Activated naive CD8-positive, alpha-beta T cell (primary cell): ENCODE measurements around the gene POC5.

Experiments used
- H3K27ac Mint-ChIP-seq: one replicate; pipeline ENCODE4 v1.8.0; 2021; ENCODE audit warnings: mixed read lengths
- H3K27me3 Mint-ChIP-seq: one replicate; pipeline ENCODE4 v1.8.0; 2021; ENCODE audit warnings: mixed read lengths
- H3K36me3 Mint-ChIP-seq: one replicate; pipeline ENCODE4 v1.8.0; 2021; ENCODE audit warnings: mixed read lengths
- H3K4me1 Mint-ChIP-seq: one replicate; pipeline ENCODE4 v1.8.0; 2021; ENCODE audit warnings: low read depth, mixed read lengths
- H3K4me3 Mint-ChIP-seq: one replicate; pipeline ENCODE4 v1.8.0; 2021; ENCODE audit warnings: mild to moderate bottlenecking, mixed read lengths
- H3K9me3 Mint-ChIP-seq: one replicate; pipeline ENCODE4 v1.8.0; 2021; ENCODE audit warnings: low read depth, mixed read lengths

The POC5 gene

GRCh38 chr5:75681125-75681830, 36.0 kb downstream of the POC5 start:
- Mint-ChIP-seq H3K36me3 (no peaks in the 10 kb centered on the region), H3K4me1 (peaks cover 12% of the 10 kb centered on the region), H3K9me3 (no peaks in the 10 kb centered on the region), H3K4me3 (no peak overlapping the region), H3K27me3 (no peaks in the 10 kb centered on the region), H3K27ac (no peak overlapping the region)

DNA sequence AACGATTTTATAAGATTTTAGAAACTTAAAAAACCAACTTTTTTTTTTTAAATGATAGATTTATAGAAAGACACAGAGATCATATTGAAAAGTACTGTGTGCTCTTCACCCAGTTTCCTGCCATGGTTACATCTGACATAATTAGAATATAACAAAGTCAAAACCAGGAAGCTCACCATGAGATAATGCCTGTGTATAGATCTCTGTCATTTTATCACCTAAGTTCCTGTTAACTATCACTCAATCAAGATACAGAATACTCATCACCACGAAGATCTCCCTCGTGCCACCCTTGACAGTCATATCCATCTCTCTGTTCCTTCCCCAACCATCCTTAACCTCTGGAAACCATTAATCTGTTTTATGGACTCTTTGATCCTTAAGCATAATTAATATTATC, 39.1 kb downstream of the POC5 start:
- peaks cover 12% of the 10 kb centered on the region for H3K4me1 Mint-ChIP-seq
- H3K9me3 Mint-ChIP-seq: no peaks in the 10 kb centered on the region
- H3K4me3 Mint-ChIP-seq: peak overlapping the region; percentile 47
- H3K27ac Mint-ChIP-seq: peak overlapping the region; percentile 79
- H3K36me3 Mint-ChIP-seq: no peaks in the 10 kb centered on the region
- H3K27me3 Mint-ChIP-seq: no peaks in the 10 kb centered on the region

DNA sequence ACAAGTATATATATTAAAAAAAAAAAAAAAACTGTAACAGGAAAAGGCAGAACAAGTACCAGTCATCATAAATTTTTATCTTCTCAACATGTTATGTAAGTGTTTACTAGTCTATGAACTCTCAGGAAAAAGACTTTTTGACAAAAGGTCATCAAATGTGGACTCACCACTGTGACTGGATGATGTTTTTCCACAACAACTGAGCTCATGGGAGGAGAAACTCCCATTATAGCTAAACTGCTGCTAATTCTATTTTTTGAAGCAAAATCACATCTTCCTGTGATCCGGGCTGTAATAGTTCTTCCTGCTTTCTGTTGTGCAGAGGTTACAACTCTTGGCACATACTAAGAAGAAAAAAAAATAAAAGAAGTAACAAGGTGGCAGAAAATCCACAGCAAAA, 39.6 kb downstream of the POC5 start:
- H3K9me3 Mint-ChIP-seq: no peaks in the 10 kb centered on the region
- no peaks in the 10 kb centered on the region for H3K27me3 Mint-ChIP-seq
- peak overlapping the region; percentile 79 for H3K27ac Mint-ChIP-seq
- H3K4me3 Mint-ChIP-seq: peak overlapping the region; percentile 47
- H3K4me1 Mint-ChIP-seq: peaks cover 12% of the 10 kb centered on the region
- no peaks in the 10 kb centered on the region for H3K36me3 Mint-ChIP-seq

DNA sequence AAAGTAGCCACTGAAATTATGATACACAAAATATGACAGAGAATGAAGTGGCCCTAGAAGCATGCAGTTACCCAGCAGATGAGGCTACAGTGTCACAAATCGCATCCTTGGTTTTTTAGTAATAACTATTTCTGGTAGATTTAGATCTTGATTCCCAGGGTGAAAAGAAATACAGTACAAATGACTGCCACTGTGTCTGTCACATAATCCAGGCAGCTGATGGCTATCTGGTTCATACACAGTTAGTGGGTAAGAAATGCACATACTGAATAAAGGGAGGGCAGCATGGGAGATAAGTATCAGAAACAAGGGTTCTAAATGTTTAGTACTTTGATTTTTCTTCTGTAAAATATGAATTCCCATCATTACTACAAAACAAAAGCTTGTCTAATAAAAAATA, 41.5 kb downstream of the POC5 start:
- H3K27me3 Mint-ChIP-seq: no peaks in the 10 kb centered on the region
- H3K36me3 Mint-ChIP-seq: peaks cover 8% of the 10 kb centered on the region
- H3K4me1 Mint-ChIP-seq: peaks cover 18% of the 10 kb centered on the region
- no peaks in the 10 kb centered on the region for H3K9me3 Mint-ChIP-seq
- H3K4me3 Mint-ChIP-seq: no peak overlapping the region
- H3K27ac Mint-ChIP-seq: no peak overlapping the region

- Mint-ChIP-seq H3K4me1 (peaks cover 33% of the 10 kb centered on the region), H3K27ac (no peak overlapping the region), H3K4me3 (no peak overlapping the region), H3K36me3 (peaks cover 8% of the 10 kb centered on the region), H3K27me3 (no peaks in the 10 kb centered on the region), H3K9me3 (no peaks in the 10 kb centered on the region)
Measured at GRCh38 chr5:75672616-75673015, 44.6 kb downstream of the POC5 start.

- Mint-ChIP-seq H3K27me3 (no peaks in the 10 kb centered on the region), H3K9me3 (no peaks in the 10 kb centered on the region), H3K36me3 (peaks cover 8% of the 10 kb centered on the region), H3K27ac (no peak overlapping the region), H3K4me3 (no peak overlapping the region), H3K4me1 (peaks cover 30% of the 10 kb centered on the region)
Measured at GRCh38 chr5:75671506-75671905, 45.7 kb downstream of the POC5 start.

DNA sequence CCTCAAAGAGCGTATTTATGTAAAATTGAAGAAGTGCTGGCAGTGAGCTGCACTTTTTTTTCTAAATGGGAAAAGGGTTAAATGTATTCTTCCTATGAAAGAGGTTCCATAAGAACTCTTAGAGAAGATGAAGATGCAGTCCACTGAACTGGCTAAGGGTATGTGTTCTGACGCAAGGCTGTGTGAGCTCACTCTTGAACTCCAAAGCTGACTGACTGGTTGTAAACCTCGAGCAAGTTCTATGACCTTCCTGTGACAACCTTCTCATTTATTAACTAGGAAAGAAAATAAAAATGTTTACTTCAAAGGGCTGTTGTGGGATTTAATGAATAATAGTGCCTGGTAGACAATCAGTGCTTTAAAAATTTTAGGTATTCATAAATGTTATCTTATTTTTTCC, 46.7 kb downstream of the POC5 start:
- Mint-ChIP-seq H3K27ac (no peak overlapping the region), H3K36me3 (peaks cover 8% of the 10 kb centered on the region)

DNA sequence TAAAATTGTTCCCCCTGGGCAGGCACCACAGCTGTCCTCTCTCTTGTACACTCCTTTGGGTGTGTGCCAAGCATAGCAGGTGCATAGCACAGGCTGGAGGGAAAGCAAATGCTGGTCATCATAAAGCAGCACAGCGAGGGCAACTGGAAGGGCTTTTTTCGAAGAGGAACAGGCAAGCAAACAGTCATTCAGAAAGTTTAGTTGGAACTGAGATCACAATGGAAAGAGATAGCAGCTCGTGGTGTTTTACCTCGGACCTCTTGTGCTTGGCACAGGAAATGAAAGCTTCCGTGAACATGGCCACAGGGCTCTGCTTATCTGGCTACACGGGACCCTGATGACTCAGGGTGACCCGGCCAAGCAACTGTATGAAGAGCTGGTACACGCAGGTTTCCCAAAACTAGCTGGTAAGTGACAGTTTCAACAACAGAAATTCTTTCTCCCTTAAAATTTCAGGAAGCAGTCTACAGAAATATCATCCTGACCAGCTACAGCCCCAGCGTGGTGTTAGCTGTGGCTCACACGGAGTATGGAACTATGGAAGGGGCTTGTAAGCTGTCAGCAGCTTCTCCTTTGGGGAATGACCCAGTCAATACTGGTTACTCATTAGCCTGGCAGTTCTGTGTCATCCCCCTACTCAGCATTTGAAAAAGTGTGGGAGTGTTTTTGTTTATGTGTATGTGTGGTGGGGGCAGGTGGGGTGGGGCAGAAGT, 48.1 kb downstream of the POC5 start:
- peak overlapping the region; percentile 91 for H3K27ac Mint-ChIP-seq
- H3K9me3 Mint-ChIP-seq: no peaks in the 10 kb centered on the region
- peaks cover 30% of the 10 kb centered on the region for H3K4me1 Mint-ChIP-seq
- H3K36me3 Mint-ChIP-seq: peaks cover 8% of the 10 kb centered on the region
- H3K4me3 Mint-ChIP-seq: peak overlapping the region; percentile 87
- no peaks in the 10 kb centered on the region for H3K27me3 Mint-ChIP-seq

More for the DNA sequence above, 46.7 kb downstream of the POC5 start:
- no peaks in the 10 kb centered on the region for H3K27me3 Mint-ChIP-seq
- H3K4me1 Mint-ChIP-seq: peaks cover 30% of the 10 kb centered on the region
- H3K9me3 Mint-ChIP-seq: no peaks in the 10 kb centered on the region
- H3K4me3 Mint-ChIP-seq: no peak overlapping the region

- H3K36me3 Mint-ChIP-seq: peaks cover 8% of the 10 kb centered on the region
- H3K9me3 Mint-ChIP-seq: no peaks in the 10 kb centered on the region
- H3K4me3 Mint-ChIP-seq: peak overlapping the region; percentile 87
- H3K4me1 Mint-ChIP-seq: peaks cover 30% of the 10 kb centered on the region
- H3K27me3 Mint-ChIP-seq: no peaks in the 10 kb centered on the region
- peak overlapping the region; percentile 91 for H3K27ac Mint-ChIP-seq
Measured at GRCh38 chr5:75668445-75668844, 48.8 kb downstream of the POC5 start.

DNA sequence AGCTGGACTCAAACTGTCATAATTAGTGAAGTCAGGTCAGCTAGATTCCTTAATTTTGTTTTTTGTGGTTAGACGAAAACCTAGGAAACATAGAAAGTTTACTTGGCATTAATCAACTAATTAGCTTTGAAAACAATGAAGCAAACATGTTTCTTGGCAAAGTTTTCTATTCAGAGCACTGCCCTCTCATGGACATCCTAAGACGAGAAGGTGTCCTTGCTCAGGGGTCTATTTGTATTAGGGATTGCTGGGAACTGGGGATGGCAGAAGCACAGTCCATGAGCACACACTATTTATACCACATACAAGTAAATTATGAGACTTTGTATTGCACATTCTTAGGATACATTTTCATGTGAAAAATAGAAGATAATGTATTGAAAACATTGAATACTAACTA, 49.7 kb downstream of the POC5 start:
- H3K27me3 Mint-ChIP-seq: no peaks in the 10 kb centered on the region
- H3K9me3 Mint-ChIP-seq: no peaks in the 10 kb centered on the region
- no peak overlapping the region for H3K4me3 Mint-ChIP-seq
- peaks cover 8% of the 10 kb centered on the region for H3K36me3 Mint-ChIP-seq
- H3K27ac Mint-ChIP-seq: no peak overlapping the region
- peaks cover 30% of the 10 kb centered on the region for H3K4me1 Mint-ChIP-seq

DNA sequence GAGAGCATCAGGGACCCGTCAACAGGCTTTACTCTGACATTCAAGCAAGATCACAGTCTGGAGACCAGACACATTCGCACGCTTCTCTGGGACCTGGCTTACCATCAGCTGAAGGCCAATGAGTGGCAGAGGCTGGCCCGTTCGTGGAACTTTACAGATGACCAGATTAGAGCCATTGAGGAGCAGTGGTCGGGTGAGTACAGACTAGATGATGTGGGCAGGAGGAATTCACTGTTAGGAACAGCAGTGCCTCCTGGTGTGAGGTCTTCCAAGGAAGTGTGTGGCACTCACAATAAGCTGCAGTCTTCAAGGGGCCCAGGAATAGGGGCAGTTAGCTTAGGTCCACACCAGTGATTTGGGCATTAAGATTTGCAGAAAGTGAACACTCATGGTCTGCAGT, 50.4 kb downstream of the POC5 start:
- Mint-ChIP-seq H3K27me3 (no peaks in the 10 kb centered on the region), H3K4me1 (peaks cover 30% of the 10 kb centered on the region), H3K4me3 (no peak overlapping the region), H3K27ac (no peak overlapping the region), H3K9me3 (no peaks in the 10 kb centered on the region), H3K36me3 (peaks cover 4% of the 10 kb centered on the region)

- Mint-ChIP-seq H3K9me3 (no peaks in the 10 kb centered on the region), H3K27ac (no peak overlapping the region), H3K27me3 (peaks cover 1% of the 10 kb centered on the region), H3K36me3 (no peaks in the 10 kb centered on the region), H3K4me1 (peaks cover 21% of the 10 kb centered on the region), H3K4me3 (no peak overlapping the region)
Measured at GRCh38 chr5:75664979-75665378, 52.3 kb downstream of the POC5 start.

GRCh38 chr5:75663579-75664284, 53.5 kb downstream of the POC5 start:
- no peaks in the 10 kb centered on the region for H3K36me3 Mint-ChIP-seq
- H3K9me3 Mint-ChIP-seq: no peaks in the 10 kb centered on the region
- peaks cover 9% of the 10 kb centered on the region for H3K4me1 Mint-ChIP-seq
- peaks cover 1% of the 10 kb centered on the region for H3K27me3 Mint-ChIP-seq
- H3K4me3 Mint-ChIP-seq: no peak overlapping the region
- no peak overlapping the region for H3K27ac Mint-ChIP-seq

DNA sequence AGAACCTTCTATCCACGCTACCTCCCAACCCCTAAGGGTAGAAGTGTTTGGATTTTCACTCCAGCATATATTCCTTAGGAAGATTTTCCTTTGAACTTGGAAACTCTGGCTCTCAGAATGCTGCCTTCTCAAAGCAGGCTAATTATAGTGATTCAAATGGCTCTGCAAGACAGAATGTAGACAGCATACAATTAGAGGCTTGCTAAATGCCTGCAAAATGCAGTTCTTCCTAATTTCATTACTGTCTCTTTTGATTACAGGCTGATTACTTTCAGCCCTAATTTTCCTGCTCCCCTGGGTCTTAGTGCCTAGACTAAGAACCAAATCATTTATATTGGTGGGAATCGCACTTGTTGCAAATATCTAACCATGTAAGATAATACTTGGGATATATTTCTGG, 55.2 kb downstream of the POC5 start:
- H3K36me3 Mint-ChIP-seq: no peaks in the 10 kb centered on the region
- H3K27me3 Mint-ChIP-seq: peaks cover 1% of the 10 kb centered on the region
- H3K27ac Mint-ChIP-seq: no peak overlapping the region
- H3K9me3 Mint-ChIP-seq: no peaks in the 10 kb centered on the region
- no peak overlapping the region for H3K4me3 Mint-ChIP-seq
- H3K4me1 Mint-ChIP-seq: no peaks in the 10 kb centered on the region

GRCh38 chr5:75660678-75661465, 56.4 kb downstream of the POC5 start:
- Mint-ChIP-seq H3K4me1 (no peaks in the 10 kb centered on the region), H3K9me3 (no peaks in the 10 kb centered on the region), H3K4me3 (no peak overlapping the region), H3K27me3 (peaks cover 1% of the 10 kb centered on the region), H3K27ac (no peak overlapping the region), H3K36me3 (no peaks in the 10 kb centered on the region)
